ENCODE data around the gene ZFX. TPM values are rescaled to one million over a fixed set of nuclear protein-coding genes. Genes with fewer than 3 reads are reported as not detected.
A peak's percentile ranks its signal among the peaks of the same experiment; 100 is the strongest.

ZFX gene
- total and polyA plus RNA-seq, 10 of the 15 experiments (the other 5 are each of a cell fraction or from before 2014, with no cell fraction given) = 6.8 to 40.9 (median 24.6) TPM

- no peak for TF ChIP-seq ZZZ3 (IDR thresholded peaks at IDR 0.05; ENCODE audit: control insufficient read depth, insufficient read length, low read depth)
- no peak; the same call in 1 of the 2 replicates for TF ChIP-seq RB1 (IDR thresholded peaks at IDR 0.05; ENCODE audit: borderline replicate concordance)
- no peak for TF ChIP-seq FOXK2 (IDR thresholded peaks at IDR 0.05)
- TF ChIP-seq CTCF (IDR thresholded peaks at IDR 0.05 in 2 of 3, conservative IDR thresholded peaks at IDR 0.05 in 1 of 3; ENCODE audit: control insufficient read depth in 2 of 3, extremely low read depth in 1 of 3, insufficient read depth in 1 of 3, low read depth in 3 of 3, low read length in 3 of 3) = no peak
- no peak for TF ChIP-seq NRF1 (conservative IDR thresholded peaks at IDR 0.05; ENCODE audit: low read depth, low read length)
- TF ChIP-seq E4F1 (IDR thresholded peaks at IDR 0.05; ENCODE audit: borderline replicate concordance, partially characterized antibody) = no peak
- no peak for TF ChIP-seq NFYB (IDR thresholded peaks at IDR 0.05; ENCODE audit: insufficient read depth, low read depth, low read length)
- TF ChIP-seq LARP7 (IDR thresholded peaks at IDR 0.05) = peak; percentile 49; the same call in 1 of the 2 replicates
- TF ChIP-seq CEBPB (IDR thresholded peaks at IDR 0.05; ENCODE audit: borderline replicate concordance in 1 of 2, low read depth in 2 of 2, low read length in 2 of 2) = no peak
- no peak for TF ChIP-seq YY1 (IDR thresholded peaks at IDR 0.05; ENCODE audit: low read depth, low read length)
Measured at GRCh38 chrX:24149351-24150050, at the start of gene ZFX (continued).
